HG03575 (cell line): Measurements from ENCODE around the gene ABCC11.

ENCODE experiments used
- ATAC-seq: cut with Tn5 transposase; IDR thresholded peaks from one replicate; pipeline ENCODE4 v1.9.1; 2021; ENCODE audit not compliant: unreplicated experiment, insufficient number of reproducible peaks, low FRiP score; ENCODE audit errors: extremely low read depth

ABCC11 gene

GRCh38 chr16:48247311-48247710 lies at the start of gene ABCC11:
Gene ABCC11, minus strand, starts transcription at chr16:48247539. Its CDS starts 15,618 bp downstream, at chr16:48231921.
- ATAC-seq: no peak

- ATAC-seq: no peak
Measured at GRCh38 chr16:48295488-48296281, 48.3 kb upstream of the ABCC11 start.

GRCh38 chr16:48294724-48295123 lies 47.4 kb upstream of the ABCC11 start:
- ATAC-seq: no peak

- no peak for ATAC-seq
Measured at GRCh38 chr16:48292452-48292851, 45.1 kb upstream of the ABCC11 start.

- no peak for ATAC-seq
Measured at GRCh38 chr16:48291754-48292153, 44.4 kb upstream of the ABCC11 start.

- ATAC-seq: no peak
Measured at GRCh38 chr16:48291303-48291702, 44.0 kb upstream of the ABCC11 start.

GRCh38 chr16:48287239-48287638 lies 39.9 kb upstream of the ABCC11 start:
- no peak for ATAC-seq

- no peak for ATAC-seq
Measured at GRCh38 chr16:48284772-48285409, 37.6 kb upstream of the ABCC11 start.

- no peak for ATAC-seq
Measured at GRCh38 chr16:48282636-48283263, 35.4 kb upstream of the ABCC11 start.

GRCh38 chr16:48280546-48280945 lies 33.2 kb upstream of the ABCC11 start:
- no peak for ATAC-seq

- ATAC-seq: no peak
Measured at GRCh38 chr16:48279199-48279598, 31.9 kb upstream of the ABCC11 start.

- ATAC-seq: no peak
Measured at GRCh38 chr16:48277158-48277557, 29.8 kb upstream of the ABCC11 start.

GRCh38 chr16:48276102-48276501 lies 28.8 kb upstream of the ABCC11 start:
- no peak for ATAC-seq

GRCh38 chr16:48274476-48274875 lies 27.1 kb upstream of the ABCC11 start:
- no peak for ATAC-seq

- no peak for ATAC-seq
Measured at GRCh38 chr16:48272837-48273421, 25.6 kb upstream of the ABCC11 start.

GRCh38 chr16:48271728-48272127 lies 24.4 kb upstream of the ABCC11 start:
- ATAC-seq: no peak

- ATAC-seq: no peak
Measured at GRCh38 chr16:48269011-48269410, 21.7 kb upstream of the ABCC11 start.

GRCh38 chr16:48262631-48263030 lies 15.3 kb upstream of the ABCC11 start:
- no peak for ATAC-seq

- ATAC-seq: no peak
Measured at GRCh38 chr16:48261569-48261968, 14.2 kb upstream of the ABCC11 start.
